ENCODE data around the gene FYCO1. TPM values are rescaled to one million over a fixed set of nuclear protein-coding genes. Genes with fewer than 3 reads are reported as not detected.

The FYCO1 gene
- polyA plus RNA-seq, 1 donor (not counting 4 experiments of a cell fraction or from before 2014, with no cell fraction given) = 6.1 TPM

GRCh38 chr3:45944830-45945620 is 50.6 kb downstream of the FYCO1 start:
- no peak for DNase-seq (ENCODE audit: low read depth, low spot score)
- no peaks in the 10 kb centered on the region for H4K20me1 ChIP-seq (ENCODE audit: control insufficient read depth, extremely low read depth, insufficient read depth, low read length)
- no peak overlapping the region for H3K4me3 ChIP-seq (ENCODE audit: control insufficient read depth in 2 of 3, extremely low read depth in 1 of 3, insufficient read depth in 2 of 3, low read depth in 1 of 3, low read length in 3 of 3)
- no peaks in the 10 kb centered on the region for H3K27me3 ChIP-seq (ENCODE audit: control insufficient read depth, extremely low read depth, insufficient read depth, low read length)
- dilution Hi-C loops (cut with MboI; ENCODE audit: extremely low pct_ligation_motif_present, low sequenced_read_pairs) = no loop called here
- H3K9me3 ChIP-seq (ENCODE audit: control insufficient read depth, low read depth, low read length) = peaks cover 4% of the 10 kb centered on the region
- TF ChIP-seq, protein P1, sequence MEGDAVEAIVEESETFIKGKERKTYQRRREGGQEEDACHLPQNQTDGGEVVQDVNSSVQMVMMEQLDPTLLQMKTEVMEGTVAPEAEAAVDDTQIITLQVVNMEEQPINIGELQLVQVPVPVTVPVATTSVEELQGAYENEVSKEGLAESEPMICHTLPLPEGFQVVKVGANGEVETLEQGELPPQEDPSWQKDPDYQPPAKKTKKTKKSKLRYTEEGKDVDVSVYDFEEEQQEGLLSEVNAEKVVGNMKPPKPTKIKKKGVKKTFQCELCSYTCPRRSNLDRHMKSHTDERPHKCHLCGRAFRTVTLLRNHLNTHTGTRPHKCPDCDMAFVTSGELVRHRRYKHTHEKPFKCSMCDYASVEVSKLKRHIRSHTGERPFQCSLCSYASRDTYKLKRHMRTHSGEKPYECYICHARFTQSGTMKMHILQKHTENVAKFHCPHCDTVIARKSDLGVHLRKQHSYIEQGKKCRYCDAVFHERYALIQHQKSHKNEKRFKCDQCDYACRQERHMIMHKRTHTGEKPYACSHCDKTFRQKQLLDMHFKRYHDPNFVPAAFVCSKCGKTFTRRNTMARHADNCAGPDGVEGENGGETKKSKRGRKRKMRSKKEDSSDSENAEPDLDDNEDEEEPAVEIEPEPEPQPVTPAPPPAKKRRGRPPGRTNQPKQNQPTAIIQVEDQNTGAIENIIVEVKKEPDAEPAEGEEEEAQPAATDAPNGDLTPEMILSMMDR (optimal IDR thresholded peaks at IDR 0.05 in 1 of 3, IDR thresholded peaks at IDR 0.05 in 1 of 3, conservative IDR thresholded peaks at IDR 0.05 in 1 of 3; ENCODE audit: extremely low read depth in 1 of 3, insufficient read depth in 2 of 3, low read length in 3 of 3) = no peak
- TF ChIP-seq EZH2 (IDR thresholded peaks at IDR 0.05; ENCODE audit: low read length) = no peak
- no peak overlapping the region for H3K4me2 ChIP-seq (ENCODE audit: control insufficient read depth, extremely low read depth, insufficient read depth, low read depth, low read length)
- H3K36me3 ChIP-seq (ENCODE audit: control insufficient read depth in 2 of 2, extremely low read depth in 1 of 2, insufficient read depth in 2 of 2, low read length in 2 of 2) = peaks cover 0 to 16% of the 10 kb centered on the region in 2 experiments
- no peaks in the 10 kb centered on the region for H3K4me1 ChIP-seq (ENCODE audit: control insufficient read depth, extremely low read depth, insufficient read depth, low read length)
- no peak overlapping the region for H2AFZ ChIP-seq (ENCODE audit: control insufficient read depth, low read length)
- no peak for FAIRE-seq
- H3K9ac ChIP-seq (ENCODE audit: control insufficient read depth, extremely low read depth, insufficient read depth, low read length) = no peak overlapping the region
- no peaks in the 10 kb centered on the region for H3K79me2 ChIP-seq (ENCODE audit: control insufficient read depth, insufficient read depth, low read length)
- no peaks in the 10 kb centered on the region for H3K9me1 ChIP-seq (ENCODE audit: control insufficient read depth, extremely low read depth, insufficient read depth, low read length)
- H3K27ac ChIP-seq (ENCODE audit: control insufficient read depth, insufficient read depth, low read length) = no peak overlapping the region

GRCh38 chr3:45943207-45943846 is 52.3 kb downstream of the FYCO1 start, which contains the start of gene CXCR6:
Gene CXCR6, plus strand, starts transcription at chr3:45943464. Its CDS starts 3,018 bp downstream, at chr3:45946482.
- no peak within 1 kb of the TSS for H2AFZ ChIP-seq (ENCODE audit: control insufficient read depth, low read length)
- H3K27ac ChIP-seq (ENCODE audit: control insufficient read depth, insufficient read depth, low read length) = no peak within 1 kb of the TSS
- DNase-seq (ENCODE audit: low read depth, low spot score) (no peak), FAIRE-seq (no peak)
- H3K36me3 ChIP-seq (ENCODE audit: control insufficient read depth in 2 of 2, extremely low read depth in 1 of 2, insufficient read depth in 2 of 2, low read length in 2 of 2) = peaks cover 0 to 6% of the 10 kb centered on the region in 2 experiments
- H3K9ac ChIP-seq (ENCODE audit: control insufficient read depth, extremely low read depth, insufficient read depth, low read length) = no peak within 1 kb of the TSS
- H3K4me1 ChIP-seq (ENCODE audit: control insufficient read depth, extremely low read depth, insufficient read depth, low read length) = no peaks in the 10 kb centered on the region
- peaks cover 4% of the 10 kb centered on the region for H3K9me3 ChIP-seq (ENCODE audit: control insufficient read depth, low read depth, low read length)
- H3K4me2 ChIP-seq (ENCODE audit: control insufficient read depth, extremely low read depth, insufficient read depth, low read depth, low read length) = no peak within 1 kb of the TSS
- H4K20me1 ChIP-seq (ENCODE audit: control insufficient read depth, extremely low read depth, insufficient read depth, low read length) = no peaks in the 10 kb centered on the region
- H3K79me2 ChIP-seq (ENCODE audit: control insufficient read depth, insufficient read depth, low read length) = no peaks in the 10 kb centered on the region
- H3K9me1 ChIP-seq (ENCODE audit: control insufficient read depth, extremely low read depth, insufficient read depth, low read length) = no peaks in the 10 kb centered on the region
- H3K27me3 ChIP-seq (ENCODE audit: control insufficient read depth, extremely low read depth, insufficient read depth, low read length) = no peaks in the 10 kb centered on the region
- dilution Hi-C loops (cut with MboI; ENCODE audit: extremely low pct_ligation_motif_present, low sequenced_read_pairs) = no loop called here
- TF ChIP-seq, protein P1 (optimal IDR thresholded peaks at IDR 0.05 in 1 of 3, IDR thresholded peaks at IDR 0.05 in 1 of 3, conservative IDR thresholded peaks at IDR 0.05 in 1 of 3; ENCODE audit: extremely low read depth in 1 of 3, insufficient read depth in 2 of 3, low read length in 3 of 3) = no peak
- TF ChIP-seq EZH2 (IDR thresholded peaks at IDR 0.05; ENCODE audit: low read length) = no peak
- no peak within 1 kb of the TSS for H3K4me3 ChIP-seq (ENCODE audit: control insufficient read depth in 2 of 3, extremely low read depth in 1 of 3, insufficient read depth in 2 of 3, low read depth in 1 of 3, low read length in 3 of 3)
